Amniotic stem cell (primary cell): ENCODE data around the gene LSP1.

Experiments used
- DNase-seq: peaks from one replicate; lab custom pipeline; 2025; lab: John Stamatoyannopoulos, UW

Gene LSP1

DNA sequence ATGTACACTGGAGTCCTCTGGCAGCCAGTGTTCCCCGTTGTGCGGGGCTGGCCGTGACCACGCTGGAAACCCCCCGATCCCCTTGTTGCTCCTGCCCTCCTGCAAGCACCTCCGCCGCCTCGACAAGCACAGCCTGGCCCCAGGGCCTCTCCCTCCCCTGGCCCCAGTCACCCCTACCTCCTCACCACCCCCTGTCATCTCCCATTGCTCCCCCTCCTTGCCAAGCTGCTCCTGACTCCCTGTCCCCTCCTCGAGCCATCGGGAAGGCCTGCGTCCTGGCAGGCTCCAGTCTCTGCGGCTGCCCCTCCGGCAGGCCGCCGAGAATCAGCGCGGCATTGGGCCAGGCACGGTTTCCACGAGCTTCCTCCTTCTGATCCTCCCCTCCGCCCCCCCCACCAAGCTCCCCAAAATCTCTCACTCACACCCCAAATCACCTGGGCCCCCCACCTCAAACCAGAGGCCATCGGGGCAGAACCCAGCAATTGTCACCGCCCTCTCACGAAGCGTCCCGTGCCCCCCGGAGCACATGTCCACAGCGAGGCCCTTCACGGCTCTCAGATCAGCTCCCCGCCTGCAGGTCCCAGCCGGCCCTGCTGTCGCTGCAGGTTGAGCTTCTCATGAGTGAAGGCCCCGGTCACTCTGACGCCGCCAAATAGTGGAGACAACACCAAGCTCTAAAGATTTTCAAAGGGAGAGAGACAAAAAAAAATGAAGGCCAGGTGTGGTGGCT lies 5.7 kb upstream of the LSP1 start:
- DNase-seq, result no peak

DNA sequence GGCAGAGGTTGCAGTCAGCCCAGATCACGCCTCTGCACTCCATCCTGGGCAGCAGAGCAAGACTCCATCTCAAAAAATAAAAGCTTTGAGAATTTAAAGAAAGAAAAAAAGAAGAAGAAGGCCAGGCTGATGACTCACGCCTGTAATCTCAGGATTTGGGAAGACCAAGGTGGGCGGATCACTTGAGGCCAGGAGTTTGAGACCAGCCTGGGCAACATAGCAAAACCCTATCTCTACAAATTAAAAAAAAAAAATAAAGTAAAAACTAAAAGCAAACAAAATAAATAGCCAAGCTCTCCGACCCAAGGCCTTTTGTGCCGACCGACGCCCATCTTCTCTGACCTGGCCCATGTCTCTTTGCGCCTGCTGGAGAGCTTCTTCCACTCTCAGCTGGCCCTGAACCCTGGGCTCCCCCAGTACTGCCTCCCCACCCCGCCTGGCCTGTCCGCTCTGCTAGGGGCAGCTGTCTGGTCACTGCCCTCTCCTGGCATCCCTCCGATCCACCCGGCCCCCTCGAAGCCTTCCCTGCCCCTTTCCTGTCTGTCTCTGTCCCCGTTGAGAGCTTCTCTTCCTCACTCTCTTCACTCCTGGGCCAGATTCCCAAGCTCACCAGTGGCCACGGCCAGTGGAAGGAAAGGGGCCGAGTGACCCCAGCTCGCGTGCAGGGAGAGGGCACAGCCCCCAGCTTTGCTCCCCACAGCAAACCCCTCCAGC lies 4.8 kb upstream of the LSP1 start:
- no peak for DNase-seq

DNA sequence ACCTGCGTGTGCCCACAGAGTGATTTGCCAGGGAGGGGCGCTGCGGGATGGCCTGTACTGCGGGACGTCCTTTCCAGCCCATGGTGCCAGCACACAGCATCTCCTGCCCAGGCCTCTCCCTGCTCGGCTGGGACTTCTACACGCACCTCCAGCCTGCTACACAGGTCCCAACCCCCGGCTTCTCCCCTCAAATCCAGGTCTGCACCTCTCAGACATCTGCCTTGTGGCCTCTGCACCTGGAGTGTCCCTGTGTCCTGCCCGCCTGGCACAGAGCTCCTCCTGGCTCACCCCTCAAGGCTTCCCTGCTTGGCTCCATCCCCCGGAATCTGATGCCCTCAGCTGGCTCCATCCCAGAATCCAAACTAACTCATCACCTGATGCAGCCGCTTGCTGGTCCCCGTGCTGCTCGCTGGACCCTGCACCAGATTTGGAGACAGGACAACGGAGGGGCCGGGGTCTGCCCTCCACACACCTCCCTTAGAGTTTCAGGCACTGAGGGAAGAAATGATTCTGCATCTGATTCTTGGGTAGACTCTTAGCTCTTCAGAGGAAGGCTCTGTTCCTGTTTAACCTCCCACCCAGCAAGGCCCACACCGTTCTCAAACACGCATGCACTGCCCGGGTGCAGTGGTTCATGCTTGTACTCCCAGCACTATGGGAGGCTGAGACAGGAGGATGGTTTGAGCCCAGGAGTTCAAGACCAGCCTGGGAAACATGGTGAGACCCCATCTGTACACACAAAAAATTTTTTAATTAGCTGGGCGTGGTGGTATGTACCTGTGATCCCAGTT lies 4.0 kb upstream of the LSP1 start:
- DNase-seq, result no peak

DNA sequence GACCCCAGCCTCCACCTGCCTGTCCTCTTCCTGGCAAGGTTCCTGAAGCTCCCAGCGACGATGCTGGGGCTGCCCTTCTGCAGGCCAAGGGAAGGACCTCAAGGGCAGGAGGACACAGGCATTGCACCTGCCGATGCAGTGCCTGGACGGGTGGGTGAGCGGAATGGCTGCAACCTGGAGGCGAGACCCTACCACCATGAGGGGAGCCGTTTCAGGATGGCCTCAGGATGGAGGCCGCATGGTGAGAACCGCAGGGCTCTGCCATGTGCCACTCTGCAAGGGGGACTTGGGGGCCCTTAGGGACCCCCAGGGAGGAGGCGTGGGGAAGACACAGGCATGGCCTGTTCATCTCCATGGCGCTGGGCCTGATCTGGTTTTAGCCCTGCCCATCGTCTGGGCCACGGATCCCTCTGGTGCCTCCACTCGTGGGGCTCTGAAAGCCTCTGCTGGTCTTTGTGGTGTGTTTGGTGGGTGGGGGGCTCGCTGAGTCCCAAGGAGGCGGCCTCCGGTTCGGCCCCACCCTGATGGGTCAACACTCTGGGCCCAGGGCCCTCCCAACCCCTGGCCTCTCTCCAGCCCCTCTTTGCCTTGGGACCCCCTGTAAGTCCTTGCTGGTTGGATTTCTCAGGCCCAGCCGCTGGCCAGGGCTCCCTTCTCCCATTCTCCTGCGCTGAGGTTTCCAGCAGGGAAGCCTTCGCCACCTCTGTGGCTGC lies 1.3 kb upstream of the LSP1 start:
- DNase-seq, result no peak

DNA sequence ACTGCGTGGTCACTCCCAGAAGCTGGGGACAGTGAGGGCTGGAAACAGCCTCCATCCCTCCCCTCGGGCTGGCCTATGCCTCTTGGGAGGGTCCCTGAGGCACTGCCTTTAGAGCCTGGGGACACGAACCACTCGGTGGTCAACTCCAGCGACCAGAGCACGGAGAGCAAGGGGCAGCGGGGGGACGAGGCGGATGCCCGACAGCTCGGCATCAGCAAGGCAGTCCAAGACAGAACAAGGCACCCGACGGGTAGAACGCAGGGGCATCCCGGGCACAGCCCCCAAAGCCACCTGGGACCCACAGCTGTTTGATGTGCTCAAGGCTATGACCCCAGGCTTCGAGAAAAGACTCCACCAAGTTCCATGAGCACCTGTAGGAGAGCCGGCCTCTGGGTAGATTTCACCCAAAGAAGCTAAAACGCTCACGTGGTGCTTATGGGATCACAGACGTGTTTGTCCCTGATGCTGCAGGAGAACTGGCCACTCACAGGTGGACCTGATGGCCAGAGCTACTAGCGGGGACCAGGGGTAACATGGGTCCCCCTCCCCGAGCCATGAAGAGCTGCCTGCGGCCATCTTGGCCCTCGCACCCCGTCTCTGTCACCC lies 510 bp upstream of the LSP1 start:
- no peak for DNase-seq

DNA sequence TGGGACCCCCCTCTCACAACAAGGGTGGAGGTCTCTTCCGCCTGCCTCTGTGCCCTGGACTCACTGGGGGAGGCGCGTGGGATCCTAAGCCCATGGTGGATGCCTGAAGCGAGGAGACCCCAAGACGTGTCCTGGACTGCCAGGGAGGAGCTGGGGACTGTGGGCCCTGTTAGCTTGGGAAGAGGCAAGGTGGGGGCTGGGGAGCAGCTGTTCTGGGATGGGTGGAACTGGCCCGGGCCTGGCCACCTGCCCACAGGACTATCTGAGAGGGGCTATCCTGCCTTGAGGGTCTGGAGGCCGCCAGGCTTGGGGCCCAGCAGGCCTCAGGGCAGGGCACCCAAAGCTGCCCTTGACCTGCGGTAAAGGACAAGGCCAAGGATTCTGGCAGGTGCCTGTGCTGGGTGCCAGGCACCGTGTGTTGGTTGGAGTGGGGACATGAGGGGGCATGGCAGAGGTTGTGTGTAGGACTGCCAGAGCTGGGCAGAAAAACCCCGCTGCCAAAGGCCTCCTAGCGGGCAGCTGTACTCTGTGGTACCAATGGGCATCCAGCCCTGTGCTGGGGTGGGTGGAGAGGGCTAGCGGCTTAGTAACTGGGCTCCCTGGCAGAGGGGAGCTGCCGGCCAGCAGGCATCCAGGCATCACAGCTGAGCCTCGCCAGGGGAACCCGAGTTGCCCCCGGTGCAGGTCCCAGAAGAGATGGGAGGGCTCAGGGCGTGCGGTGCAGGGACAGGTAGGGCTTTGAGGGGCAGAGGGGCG lies 670 bp downstream of the LSP1 start:
- no peak for DNase-seq

DNA sequence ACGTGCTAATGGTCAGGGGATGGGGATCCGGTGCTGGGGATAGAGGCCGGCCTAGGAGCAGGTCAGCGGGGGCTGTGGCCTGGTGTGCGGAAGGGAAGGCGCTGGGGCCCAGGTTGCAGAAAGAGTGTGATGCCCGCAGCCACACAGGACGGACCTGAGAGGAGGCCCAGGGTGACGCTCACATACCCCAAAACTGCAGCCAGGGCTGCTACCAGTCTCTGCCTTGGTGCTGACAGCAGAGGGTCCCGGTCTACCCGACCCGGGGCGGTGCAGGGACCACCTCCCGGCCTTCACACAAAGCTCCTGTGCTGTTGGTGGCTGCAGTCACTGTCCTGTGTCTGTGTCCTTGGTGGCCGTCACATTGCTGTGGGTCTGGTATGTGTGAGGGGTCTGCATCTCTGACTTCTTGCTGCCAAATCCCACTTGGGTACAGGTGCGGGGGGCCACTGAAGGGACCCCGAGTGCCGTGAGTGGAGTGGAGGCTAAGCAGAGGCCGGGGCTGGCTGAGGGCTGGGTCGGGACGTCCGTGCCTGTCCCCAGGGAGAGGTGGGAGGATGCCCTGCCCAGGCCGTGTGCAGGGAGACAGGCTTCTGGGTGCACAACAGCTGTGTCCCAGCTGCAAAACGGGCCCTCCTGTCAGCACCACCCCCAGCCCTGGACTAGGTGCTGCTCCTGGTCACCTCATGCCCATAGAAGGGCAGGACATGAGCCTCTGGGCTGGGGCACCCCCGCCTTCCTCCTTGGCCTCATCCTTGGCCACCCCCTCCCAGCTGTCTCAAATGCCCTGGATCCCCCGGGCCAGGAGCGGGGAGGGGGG lies 1.5 kb downstream of the LSP1 start:
- DNase-seq, result no peak

DNA sequence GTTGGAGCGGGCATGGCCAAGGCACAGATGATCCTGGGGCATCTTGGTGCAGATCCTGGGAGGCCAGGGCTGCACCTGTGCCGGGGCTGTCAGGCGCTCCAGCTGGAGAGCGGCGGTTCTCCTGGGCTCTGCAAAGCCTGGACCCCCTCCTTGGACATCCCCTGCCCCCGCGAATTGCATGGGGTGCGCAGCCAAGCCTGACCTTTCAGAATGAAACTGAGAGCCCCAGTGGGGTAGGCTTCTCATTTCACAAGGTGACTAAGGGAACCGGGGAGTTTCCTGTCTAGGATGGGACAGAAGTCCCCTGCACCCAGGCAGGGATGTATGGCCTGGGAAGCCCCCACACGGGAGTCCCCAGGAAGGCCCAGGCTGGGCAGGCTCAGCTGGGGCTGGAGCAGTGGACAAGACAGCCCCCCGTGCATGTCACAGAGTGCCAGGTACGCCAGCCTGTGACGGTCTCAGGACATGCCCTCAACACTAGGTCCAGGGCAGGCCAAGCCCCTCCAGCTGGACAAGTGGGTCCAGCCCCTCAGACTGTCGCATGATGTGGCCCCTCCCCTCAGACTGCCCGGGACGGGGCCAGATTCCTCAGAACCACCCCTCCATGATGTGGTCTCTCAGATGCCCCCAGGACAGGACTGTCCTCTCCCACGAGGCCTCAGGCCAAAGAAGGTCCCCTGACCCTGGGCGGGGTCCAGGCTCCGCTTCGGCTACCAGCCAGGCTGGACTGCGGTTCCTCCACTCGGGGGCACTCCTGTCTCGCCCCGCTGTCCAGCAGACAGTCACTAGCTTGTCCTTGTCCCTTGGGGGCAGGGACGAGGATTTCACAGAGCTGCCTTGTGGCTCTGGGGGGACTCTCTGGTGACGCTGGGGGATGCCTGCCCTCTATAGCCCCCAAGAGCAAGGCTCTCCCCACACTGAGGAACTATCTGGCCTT lies 2.3 kb downstream of the LSP1 start:
- no peak for DNase-seq

DNA sequence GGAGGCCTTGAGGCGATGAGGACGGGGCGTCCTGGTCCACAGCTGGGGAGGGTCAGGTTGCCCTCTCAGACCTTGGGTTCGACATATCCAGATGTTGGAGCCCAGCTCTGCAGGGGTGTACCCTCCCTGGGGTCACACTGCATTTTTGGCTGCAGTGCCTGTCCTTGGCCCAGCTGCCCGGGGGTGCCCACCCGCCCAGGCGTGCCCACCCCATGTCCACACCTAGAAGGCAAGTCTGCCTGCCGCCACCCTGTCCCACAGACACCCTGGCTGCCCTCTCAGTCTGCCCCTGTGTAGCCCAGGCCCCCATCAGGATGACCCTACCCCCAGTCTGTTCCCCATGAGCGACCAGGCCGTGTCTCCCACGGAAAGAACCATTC lies 3.0 kb downstream of the LSP1 start:
- no peak for DNase-seq

DNA sequence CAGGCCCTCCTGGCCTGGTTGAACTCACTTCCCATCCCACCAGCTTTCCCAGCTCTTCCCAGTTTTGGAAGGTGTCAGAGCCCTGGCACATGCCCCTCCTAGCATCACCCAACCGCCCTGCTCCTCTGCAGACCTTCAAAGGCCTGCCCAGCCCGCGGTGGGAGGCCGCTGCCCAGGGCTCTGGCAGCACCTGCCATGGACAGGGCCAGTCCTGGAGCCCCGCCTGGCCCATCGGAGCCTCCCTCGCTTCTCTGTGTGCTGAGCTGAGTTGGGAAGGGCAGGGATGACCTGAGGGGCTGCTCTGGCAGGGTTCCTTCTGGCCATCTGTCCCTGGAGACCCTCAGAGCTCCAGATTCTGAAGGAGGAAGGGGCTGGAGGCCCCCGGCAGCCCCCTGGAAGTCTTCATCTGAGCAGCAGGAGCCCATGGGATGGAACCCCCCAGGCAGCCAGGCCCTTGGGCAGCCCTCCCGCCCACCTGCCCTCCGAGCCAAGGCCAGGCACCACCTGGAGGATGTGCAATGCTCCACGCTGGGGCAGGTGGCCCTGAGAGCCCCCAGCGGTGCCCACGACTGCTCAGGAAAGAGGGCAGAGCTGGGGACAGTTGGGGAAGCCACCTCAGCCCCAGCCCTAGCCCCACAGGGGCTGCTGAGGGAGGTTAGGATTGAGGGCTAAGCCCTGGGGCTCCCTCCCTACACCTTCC lies 3.6 kb downstream of the LSP1 start:
- DNase-seq, result no peak

DNA sequence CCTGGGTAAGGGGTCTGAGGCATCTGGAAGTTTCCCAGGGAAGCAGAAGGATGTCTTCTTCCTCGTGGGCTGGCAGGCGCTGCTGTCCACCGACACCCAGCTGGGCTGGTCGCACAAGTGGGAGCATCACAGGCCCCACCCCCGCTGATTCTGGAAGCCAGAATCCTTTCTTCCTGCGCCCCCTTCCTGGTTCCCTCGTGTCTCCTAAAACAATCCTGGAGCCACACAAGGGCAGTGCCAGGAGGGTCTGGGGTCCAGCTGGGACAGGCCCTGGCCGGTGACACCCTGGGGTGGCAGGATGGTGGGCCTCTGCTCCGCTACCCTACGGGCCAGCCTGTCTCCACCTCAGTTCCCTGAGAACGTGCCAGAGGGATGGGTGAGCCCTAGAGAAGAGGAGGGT lies 4.2 kb downstream of the LSP1 start:
- DNase-seq, result no peak

DNA sequence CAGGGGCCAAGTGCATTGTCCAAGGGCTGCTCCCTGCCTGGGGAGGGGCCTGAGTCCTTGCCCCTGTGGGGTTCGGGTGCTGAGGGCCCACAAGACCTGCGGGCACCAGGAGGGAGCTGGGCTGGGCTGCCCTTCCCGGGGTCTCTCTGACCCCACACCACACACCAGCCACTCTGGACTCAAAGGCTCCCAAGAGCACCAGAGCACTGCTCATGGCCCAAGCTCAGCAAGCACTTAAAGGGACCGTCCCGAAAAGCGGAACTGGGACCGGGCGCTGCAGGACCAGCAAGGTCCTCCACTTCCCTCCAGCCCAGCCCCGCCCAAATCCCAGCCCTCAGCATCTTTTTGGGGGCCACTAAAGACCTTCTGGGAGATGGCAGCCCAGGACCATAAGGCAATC lies 5.3 kb downstream of the LSP1 start:
- DNase-seq, result no peak

DNA sequence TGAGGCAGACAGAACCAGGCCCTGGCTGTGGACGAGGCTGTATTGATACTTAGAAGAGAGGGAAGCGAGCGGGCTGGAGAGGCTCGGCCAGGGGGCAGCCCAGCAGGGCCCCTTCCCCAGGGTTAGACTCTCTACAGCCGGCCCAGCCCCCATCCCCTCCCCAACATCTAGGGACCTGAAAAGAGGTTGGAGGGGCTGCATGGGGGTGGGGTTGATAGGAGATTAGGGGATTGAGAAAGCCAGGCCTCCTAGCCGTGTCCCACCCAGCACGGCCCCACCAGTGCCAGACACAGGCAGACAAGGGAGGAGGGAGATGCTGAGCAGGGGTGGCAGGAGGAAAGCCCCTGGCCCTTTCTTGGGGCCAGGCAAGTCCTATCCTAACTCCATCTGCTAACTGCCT lies 5.7 kb downstream of the LSP1 start:
- DNase-seq, result no peak

DNA sequence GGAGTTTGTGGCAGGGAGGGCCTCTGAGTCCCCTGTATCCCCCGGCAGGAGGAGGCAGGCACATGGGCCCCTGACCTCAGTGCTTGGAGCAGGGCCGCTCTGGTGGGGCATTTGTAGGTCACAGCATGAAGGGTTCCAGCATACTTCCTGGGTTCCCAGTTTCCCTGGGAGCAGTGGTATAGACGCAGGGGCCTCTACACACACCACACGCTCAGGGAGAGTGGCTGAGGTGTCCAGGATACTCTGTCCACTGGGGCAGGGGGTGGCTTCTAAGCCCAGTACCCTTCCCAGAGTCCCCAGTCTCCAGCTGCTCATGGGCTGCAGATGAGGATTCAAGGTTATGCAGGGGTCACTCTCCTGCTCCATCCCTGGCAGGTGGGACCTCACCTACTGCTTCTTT lies 6.1 kb downstream of the LSP1 start:
- DNase-seq, result no peak

DNA sequence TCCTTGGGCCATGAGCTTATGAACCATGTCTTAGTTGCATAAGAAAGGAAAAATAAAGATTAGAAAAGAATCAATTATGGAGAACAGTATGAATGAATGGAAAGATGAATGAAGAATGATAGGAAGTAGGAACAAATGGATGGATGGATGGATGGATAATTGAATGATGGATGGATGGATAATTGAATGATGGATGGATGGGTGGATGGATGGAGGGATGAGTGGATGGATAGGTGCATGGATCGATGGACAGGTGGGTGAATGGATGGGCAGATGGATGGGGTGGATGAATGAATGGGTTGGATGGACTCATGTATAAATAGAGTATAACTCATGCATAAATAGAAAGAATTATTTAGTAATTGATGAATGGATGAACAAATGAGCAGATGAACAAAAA lies 7.2 kb downstream of the LSP1 start:
- DNase-seq, result no peak

DNA sequence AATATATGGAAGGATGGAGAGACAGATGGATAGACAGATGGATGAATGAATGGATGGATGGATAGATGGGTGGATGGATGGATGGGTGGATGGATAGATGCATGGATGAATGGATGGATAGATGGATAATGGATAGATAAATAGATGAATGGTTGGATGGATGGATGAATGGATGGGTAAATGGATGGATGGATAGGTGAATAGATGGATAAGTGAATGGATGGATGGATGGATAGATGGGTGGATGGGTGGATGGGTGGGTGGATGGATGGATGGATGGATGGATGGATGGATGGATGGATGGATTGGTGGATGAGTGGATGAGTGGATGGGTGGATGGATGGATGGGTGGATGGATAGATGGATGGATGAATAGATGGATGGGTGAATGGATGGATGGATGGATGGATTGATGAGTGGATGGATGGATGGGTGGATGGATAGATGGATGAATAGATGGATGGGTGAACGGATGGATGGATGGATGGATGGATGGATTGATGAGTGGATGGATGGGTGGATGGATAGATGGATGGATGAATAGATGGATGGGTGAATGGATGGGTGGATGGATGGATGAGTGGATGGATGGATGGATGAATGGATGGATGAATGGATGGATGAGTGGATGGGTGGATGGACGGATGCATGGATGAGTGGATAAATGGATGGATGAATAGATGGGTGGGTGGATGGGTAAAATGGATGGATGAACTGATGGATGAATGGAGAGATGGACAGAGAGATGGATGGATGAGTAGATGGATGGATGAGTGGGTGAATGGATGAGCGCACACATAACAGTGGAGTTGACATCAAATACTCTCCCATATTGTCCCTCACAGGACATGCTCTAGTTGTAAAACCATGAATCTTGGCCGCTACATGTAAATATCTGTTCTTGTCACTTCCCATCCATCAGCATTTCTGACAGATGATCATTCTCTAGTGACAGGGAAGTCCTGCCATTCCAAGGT lies 8.8 kb downstream of the LSP1 start:
- no peak for DNase-seq

DNA sequence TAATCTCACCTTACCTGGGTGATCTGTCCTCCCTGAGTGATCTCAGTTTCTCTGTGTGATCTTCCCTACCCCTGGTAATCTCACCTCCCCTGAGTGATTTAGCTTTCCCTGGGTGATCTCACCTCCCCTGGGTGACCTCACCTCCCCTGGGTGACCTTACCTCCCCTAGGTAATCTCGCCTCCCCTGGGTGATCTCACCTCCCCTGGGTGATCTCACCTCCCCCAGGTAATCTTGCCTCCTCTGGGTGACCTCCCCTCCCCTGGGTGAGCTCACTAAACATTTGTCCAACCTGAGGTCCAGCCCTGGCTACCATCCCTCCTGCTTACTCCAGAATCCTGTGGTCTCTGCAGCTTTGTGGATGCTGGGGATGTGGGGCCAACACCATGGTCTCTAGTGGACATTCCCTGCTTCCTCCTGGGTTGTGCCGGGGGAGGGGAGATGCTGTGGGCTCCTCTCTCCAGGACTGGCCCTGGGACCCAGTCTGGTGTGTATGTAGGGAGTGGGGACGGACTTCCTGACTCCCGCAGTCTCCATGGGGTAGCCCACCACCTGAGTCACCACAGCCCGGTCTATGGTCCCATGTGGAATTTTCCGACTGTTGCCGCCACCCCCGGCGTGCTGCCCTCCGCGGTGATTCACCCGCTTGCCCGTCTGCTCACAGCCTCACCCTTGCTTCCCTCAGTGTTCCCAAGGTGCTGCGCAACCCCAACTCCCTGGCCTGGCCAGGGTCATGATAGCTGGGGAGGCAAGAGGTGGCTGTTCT lies 9.9 kb downstream of the LSP1 start:
- DNase-seq, result no peak
